ENCODE data around the gene PREPL.
"Not testable (repeated sequence)": the region's sequence is repeated elsewhere in the genome, so short reads cannot be mapped to it uniquely, and the experiment has no call there.

The PREPL gene

GRCh38 chr2:44361330-44362206, at the start of gene PREPL, which contains the start of gene CAMKMT:
PREPL (minus strand) TSS chr2:44361494; CDS start chr2:44346342, 15,152 bp downstream.
CAMKMT (plus strand) TSS chr2:44361947.
- peak; percentile 98 for DNase-seq (ENCODE audit: low spot score)

- DNase-seq (ENCODE audit: low spot score) = no peak
Measured at GRCh38 chr2:44398243-44398897, 37.1 kb upstream of the PREPL start.

GRCh38 chr2:44397447-44398175, 36.3 kb upstream of the PREPL start:
- no peak for DNase-seq (ENCODE audit: low spot score)

GRCh38 chr2:44392338-44392943, 31.1 kb upstream of the PREPL start:
- peak; percentile 48 for DNase-seq (ENCODE audit: low spot score)

- no peak for DNase-seq (ENCODE audit: low spot score)
Measured at GRCh38 chr2:44389895-44390294, 28.6 kb upstream of the PREPL start.

- DNase-seq (ENCODE audit: low spot score) = no peak
Measured at GRCh38 chr2:44388877-44389276, 27.6 kb upstream of the PREPL start.

- not testable (repeated sequence) for DNase-seq (ENCODE audit: low spot score)
Measured at GRCh38 chr2:44385226-44385625, 23.9 kb upstream of the PREPL start.

GRCh38 chr2:44377486-44377885, 16.2 kb upstream of the PREPL start:
- DNase-seq (ENCODE audit: low spot score) = no peak

- no peak for DNase-seq (ENCODE audit: low spot score)
Measured at GRCh38 chr2:44372246-44372645, 11.0 kb upstream of the PREPL start.

- DNase-seq (ENCODE audit: low spot score) = no peak
Measured at GRCh38 chr2:44371445-44371844, 10.2 kb upstream of the PREPL start.

- no peak for DNase-seq (ENCODE audit: low spot score)
Measured at GRCh38 chr2:44369392-44369791, 8.1 kb upstream of the PREPL start.

- no peak for DNase-seq (ENCODE audit: low spot score)
Measured at GRCh38 chr2:44367591-44367990, 6.3 kb upstream of the PREPL start.

- no peak for DNase-seq (ENCODE audit: low spot score)
Measured at GRCh38 chr2:44364604-44365003, 3.3 kb upstream of the PREPL start.

- peak; percentile 26 for DNase-seq (ENCODE audit: low spot score)
Measured at GRCh38 chr2:44362207-44363015, 1.1 kb upstream of the PREPL start.

GRCh38 chr2:44360749-44361329, 455 bp downstream of the PREPL start:
- DNase-seq (ENCODE audit: low spot score) = no peak

- DNase-seq (ENCODE audit: low spot score) = peak; percentile 59
Measured at GRCh38 chr2:44358503-44358902, 2.8 kb downstream of the PREPL start.

GRCh38 chr2:44354761-44355160, 6.5 kb downstream of the PREPL start:
- no peak for DNase-seq (ENCODE audit: low spot score)

GRCh38 chr2:44352510-44352909, 8.8 kb downstream of the PREPL start:
- DNase-seq (ENCODE audit: low spot score) = no peak

- no peak for DNase-seq (ENCODE audit: low spot score)
Measured at GRCh38 chr2:44351676-44352075, 9.6 kb downstream of the PREPL start.

- DNase-seq (ENCODE audit: low spot score) = no peak
Measured at GRCh38 chr2:44351088-44351487, 10.2 kb downstream of the PREPL start.

- no peak for DNase-seq (ENCODE audit: low spot score)
Measured at GRCh38 chr2:44349506-44349905, 11.8 kb downstream of the PREPL start.

Measured in CD4-positive, alpha-beta T cell treated with Interleukin-2 at 100 ng/mL for 4 hours (primary cell).